GM21367 (cell line): ENCODE measurements around the gene DNAH2.
"Not testable (repeated sequence)": the region's sequence is repeated elsewhere in the genome, so short reads cannot be mapped to it uniquely, and the experiment has no call there.

Experiments
- ATAC-seq: cut with Tn5 transposase; IDR thresholded peaks from one replicate; pipeline ENCODE4 v1.9.1; 2021; ENCODE audit not compliant: unreplicated experiment

Gene DNAH2

DNA sequence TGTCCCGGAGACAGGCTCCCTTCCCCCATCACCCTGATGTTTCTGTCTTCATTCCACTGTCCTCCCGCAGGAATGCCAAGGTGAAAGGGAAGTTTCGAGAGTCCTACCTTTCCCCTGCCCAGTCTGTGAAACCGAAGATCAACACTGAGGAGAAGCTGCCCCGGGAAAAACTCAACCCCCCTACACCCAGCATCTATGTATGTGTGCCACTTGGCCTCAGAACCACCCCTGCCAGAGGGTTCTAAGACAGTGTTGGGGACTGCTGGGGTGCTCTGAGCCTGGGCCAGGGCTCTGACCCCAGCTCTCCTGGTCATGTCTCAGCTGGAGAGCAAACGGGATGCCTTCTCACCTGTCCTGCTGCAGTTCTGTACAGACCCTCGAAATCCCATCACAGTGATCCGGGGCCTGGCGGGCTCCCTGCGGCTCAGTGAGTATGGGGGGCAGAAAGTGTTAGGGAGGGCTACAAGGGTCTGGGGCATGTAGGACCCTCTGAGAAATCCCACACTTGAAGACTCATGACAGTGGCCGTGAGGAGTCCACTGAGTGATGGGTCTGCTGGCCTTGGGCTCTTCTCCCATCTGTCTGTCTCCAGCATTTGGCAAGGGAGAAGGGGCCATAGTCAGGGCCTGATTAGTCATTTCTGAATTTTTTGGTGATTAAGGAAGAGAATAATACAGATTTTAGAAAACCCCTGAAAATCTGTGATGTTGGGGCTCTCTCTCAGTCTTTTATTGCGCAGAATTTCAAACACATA is 132.4 kb downstream of the DNAH2 start:
- ATAC-seq = no peak

DNA sequence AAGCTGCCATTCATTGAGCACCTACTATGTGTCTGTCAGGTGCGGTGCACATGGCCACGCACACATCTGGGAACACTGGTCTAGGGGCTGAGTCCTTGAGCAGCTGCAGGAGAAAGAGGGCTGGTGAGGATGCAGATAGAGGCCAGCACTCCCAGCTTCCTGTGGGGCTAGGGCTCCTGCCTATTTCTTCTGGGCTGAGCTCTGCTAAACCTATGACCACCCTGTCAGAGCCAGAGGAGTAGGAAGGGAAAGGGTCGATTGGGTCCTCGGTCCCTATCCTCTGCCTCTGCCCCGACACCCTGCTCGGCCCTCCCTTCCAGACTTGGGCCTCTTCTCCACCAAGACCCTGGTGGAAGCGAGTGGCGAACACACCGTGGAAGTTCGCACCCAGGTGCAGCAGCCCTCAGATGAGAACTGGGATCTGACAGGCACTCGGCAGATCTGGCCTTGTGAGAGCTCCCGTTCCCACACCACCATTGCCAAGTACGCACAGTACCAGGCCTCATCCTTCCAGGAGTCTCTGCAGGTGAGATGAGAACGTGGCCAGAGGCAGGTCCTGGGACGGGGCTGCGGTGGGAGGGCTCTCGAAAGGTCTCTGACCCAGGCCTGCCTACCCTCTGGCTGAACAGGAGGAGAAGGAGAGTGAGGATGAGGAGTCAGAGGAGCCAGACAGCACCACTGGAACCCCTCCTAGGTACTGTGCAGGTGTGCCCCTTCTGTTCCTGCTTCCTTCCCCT is 133.3 kb downstream of the DNAH2 start:
- no peak for ATAC-seq

DNA sequence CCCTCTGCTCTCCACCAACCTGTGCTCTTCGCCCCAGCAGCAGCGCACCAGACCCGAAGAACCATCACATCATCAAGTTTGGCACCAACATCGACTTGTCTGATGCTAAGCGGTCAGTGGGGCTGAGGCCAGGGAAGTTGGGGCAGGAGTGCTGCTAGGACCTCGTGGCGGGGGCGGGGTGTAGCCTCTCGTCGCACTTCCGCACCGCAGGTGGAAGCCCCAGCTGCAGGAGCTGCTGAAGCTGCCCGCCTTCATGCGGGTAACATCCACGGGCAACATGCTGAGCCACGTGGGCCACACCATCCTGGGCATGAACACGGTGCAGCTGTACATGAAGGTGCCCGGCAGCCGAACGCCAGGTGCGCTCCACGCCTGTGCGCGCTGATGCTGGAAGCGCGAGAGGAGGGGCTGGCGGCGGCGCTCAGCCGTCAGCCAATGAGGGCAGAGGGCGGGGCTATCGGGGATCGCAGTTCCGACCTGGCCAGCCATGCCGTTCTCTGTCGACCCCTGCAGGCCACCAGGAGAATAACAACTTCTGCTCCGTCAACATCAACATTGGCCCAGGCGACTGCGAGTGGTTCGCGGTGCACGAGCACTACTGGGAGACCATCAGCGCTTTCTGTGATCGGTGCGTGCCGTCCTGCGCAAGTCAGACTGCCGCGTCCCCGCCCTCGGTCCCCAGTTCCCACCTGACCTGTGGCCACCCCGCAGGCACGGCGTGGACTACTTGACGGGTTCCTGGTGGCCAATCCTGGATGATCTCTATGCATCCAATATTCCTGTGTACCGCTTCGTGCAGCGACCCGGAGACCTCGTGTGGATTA is 134.1 kb downstream of the DNAH2 start:
- ATAC-seq = peak; percentile 46

DNA sequence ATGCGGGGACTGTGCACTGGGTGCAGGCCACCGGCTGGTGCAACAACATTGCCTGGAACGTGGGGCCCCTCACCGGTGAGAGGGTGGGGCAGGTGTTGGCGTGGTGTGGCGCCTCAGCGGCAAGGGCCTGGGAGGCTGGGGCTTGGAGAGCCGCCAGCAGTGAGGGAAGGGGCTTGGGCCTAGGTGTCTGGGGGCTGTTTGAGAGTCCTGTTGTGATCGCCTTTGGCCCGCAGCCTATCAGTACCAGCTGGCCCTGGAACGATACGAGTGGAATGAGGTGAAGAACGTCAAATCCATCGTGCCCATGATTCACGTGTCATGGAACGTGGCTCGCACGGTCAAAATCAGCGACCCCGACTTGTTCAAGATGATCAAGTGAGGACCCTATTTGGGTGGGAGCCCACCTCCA is 134.7 kb downstream of the DNAH2 start:
- no peak for ATAC-seq

DNA sequence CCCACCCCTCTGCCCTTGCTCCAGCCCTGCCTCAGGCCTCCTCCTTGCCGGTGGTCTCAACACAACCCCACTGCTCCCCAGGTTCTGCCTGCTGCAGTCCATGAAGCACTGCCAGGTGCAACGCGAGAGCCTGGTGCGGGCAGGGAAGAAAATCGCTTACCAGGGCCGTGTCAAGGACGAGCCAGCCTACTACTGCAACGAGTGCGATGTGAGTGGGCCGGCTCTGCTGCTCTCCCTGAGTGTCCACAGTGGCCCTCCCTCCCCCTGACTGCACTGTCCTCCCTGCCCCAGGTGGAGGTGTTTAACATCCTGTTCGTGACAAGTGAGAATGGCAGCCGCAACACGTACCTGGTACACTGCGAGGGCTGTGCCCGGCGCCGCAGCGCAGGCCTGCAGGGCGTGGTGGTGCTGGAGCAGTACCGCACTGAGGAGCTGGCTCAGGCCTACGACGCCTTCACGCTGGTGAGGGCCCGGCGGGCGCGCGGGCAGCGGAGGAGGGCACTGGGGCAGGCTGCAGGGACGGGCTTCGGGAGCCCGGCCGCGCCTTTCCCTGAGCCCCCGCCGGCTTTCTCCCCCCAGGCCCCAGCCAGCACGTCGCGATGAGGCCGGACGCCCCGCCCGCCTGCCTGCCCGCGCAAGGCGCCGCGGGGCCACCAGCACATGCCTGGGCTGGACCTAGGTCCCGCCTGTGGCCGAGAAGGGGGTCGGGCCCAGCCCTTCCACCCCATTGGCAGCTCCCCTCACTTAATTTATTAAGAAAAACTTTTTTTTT is 135.6 kb downstream of the DNAH2 start:
- ATAC-seq = no peak

DNA sequence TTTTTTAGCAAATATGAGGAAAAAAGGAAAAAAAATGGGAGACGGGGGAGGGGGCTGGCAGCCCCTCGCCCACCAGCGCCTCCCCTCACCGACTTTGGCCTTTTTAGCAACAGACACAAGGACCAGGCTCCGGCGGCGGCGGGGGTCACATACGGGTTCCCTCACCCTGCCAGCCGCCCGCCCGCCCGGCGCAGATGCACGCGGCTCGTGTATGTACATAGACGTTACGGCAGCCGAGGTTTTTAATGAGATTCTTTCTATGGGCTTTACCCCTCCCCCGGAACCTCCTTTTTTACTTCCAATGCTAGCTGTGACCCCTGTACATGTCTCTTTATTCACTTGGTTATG is 136.1 kb downstream of the DNAH2 start:
- ATAC-seq = no peak

DNA sequence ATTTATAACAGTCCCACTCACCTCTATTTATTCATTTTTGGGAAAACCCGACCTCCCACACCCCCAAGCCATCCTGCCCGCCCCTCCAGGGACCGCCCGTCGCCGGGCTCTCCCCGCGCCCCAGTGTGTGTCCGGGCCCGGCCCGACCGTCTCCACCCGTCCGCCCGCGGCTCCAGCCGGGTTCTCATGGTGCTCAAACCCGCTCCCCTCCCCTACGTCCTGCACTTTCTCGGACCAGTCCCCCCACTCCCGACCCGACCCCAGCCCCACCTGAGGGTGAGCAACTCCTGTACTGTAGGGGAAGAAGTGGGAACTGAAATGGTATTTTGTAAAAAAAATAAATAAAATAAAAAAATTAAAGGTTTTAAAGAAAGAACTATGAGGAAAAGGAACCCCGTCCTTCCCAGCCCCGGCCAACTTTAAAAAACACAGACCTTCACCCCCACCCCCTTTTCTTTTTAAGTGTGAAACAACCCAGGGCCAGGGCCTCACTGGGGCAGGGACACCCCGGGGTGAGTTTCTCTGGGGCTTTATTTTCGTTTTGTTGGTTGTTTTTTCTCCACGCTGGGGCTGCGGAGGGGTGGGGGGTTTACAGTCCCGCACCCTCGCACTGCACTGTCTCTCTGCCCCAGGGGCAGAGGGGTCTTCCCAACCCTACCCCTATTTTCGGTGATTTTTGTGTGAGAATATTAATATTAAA is 136.7 kb downstream of the DNAH2 start:
- no peak for ATAC-seq

DNA sequence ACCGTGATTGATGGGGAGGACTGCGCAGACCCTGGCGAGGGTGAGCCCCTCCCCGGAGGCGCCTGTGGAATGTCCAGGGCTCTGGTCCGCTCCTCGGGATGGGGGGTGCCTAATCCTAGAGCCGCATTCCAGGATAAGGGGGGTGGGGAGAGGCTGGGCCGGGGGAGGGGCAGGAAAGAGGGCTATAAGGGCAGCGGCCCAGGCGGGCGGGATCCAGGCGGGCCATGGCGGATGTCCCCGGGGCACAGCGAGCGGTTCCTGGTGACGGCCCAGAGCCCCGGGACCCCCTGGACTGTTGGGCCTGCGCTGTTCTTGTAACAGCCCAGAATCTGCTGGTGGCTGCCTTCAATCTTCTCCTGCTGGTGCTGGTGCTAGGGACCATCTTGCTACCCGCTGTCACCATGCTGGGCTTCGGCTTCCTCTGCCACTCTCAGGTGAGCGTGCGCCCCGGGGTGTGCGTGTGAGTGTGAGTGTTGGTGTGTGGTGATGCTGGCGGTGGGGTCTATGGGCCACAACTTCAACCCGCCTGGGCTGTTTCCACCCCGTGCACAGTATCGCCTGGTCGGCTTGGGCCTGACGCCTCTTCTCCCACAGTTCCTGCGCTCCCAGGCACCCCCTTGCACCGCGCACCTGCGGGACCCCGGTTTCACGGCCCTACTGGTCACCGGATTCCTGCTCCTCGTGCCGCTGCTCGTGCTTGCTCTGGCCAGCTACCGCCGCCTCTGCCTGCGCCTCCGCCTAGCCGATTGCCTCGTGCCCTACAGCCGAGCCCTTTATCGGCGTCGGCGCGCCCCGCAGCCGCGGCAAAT is 137.5 kb downstream of the DNAH2 start, which contains the start of gene TMEM88:
TSS of gene TMEM88 (plus strand) at position 216 of the 809 bp plus-strand sequence. CDS start at position 225, 9 bp downstream.
- ATAC-seq = no peak

DNA sequence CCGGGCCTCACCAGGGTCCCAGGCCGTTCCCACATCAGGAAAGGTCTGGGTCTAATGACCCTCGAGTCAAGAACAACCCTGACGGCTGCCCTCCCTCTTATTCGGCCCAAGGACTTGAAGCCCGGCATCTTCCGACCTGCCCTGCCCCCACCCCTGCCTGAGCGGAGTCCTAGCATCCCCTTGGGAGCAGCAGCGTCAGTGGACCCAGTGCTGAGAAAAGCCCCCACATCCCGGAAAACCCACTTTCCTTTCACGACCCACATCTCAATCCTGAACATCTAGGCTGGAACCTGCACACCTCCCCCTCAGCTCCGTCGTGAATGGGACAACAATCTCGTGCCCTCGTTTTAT is 138.1 kb downstream of the DNAH2 start:
- no peak for ATAC-seq

DNA sequence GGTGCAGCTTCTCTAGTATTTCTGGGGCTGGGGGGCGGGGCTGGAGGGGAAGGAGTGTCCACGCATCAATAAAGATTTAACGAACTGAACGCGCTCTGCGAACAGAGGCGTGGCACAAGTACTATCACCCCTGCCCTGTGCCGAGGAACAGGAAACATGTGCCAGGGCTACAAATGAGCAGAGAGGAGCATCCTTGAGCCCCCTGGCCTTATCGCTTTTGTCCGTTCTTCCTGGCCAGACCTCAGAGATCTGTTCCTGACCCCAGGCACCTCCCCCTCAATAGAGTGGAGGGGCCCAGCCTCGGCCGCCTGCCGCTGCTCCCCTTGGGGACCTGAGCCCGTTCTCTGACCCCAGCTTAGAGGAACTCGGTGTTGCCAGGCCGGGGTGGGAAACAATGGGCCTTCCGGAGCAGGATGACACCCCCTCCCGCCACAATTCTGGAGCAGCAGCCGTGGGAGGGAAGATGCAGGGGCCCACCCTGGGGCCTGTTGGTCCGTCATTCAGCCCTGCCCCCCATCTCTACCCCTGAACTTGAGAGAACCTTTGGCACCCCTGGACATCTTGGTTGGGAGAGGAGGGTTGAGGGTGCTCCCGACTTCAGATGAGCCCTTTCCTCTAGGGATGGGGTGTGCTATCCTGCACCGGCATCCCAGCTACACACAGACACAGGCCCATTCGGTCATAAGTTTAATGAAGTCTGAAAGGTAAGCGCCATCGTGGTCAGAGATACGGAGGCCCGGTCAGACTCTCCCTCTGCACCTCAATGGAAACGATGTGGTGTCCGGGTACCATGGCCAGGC is 138.7 kb downstream of the DNAH2 start:
- no peak for ATAC-seq

DNA sequence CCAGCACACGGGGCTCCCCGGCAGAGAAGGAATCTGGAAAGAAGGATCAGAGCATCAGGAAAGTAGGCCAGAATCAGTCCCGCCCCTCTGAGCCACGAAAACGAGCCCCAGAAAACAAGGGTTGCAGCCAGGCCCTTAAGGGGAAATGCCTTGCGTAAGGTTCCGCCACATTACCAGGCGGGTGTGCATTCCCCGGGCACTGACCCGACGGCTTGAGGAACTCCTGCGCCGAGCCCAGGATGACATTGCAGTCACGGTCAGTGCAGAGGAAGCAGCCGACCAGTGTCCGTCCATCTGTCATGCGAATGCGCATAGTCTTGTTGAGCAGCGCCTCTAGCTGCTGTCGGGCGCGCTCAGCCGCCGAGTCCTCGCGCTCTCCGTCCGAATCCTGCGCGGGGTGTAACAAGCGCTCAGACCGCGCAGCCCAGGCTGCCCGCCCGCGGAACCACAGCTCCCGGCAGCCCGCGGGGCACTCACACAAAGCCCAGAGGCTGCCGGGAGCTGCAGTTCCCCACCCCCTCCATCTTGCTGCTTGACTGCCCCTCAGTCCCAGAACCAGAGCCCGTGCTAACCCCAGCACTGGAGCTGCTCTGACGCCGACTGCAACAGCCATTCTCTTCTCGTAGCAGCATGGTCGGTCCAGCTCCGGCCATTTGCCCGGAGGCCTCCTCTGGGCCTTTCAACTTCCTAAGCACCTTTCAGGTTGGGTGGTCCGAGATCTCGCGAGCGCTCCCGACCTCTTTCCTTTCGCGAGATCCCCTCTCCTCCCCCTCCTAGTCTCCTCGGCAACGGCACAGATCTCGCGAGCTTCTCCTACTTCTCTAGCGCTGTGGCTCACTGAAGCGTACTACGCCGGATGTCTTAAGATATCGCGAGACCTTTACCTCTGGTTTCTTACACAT is 139.5 kb downstream of the DNAH2 start, which contains the start of gene NAA38:
TSS of gene NAA38 (minus strand) at position 749 of the 902 bp plus-strand sequence. CDS start at position 653, 96 bp downstream.
- ATAC-seq = peak; percentile 56

DNA sequence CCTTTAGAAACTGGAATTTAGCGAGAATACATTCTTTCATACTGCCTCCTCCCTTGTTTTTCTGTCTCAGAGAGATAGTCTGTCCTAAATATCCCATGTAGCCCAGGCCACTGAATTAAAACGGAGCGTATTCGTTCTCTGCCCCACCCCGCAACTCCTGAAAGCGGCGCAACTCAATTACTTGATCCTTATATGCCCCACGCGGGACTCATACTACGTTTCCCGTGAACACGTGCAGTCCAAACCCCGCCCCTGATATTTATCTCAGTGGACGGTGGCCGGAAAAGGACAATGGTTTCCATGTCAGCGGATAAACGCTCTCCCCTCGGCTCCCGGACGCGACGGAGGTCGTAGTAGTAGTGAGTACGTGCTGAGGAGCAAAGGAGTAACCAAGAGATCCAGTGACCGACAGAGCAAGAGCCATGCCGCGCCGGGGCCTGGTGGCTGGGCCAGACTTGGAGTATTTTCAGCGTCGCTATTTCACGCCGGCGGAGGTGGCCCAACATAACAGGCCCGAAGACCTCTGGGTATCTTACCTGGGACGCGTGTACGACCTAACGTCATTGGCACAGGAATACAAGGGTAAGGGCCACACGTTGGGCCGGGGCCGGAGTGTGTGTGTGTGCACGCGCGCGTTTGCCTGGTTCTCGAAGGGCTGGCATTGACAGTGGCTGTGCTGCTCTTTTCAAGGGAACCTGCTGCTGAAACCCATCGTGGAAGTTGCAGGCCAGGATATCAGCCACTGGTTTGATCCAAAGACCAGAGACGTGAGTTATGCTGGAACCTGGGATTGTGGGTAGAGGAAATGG is 140.4 kb downstream of the DNAH2 start, which contains the start of gene CYB5D1:
TSS of gene CYB5D1 (plus strand) at position 291 of the 809 bp plus-strand sequence. CDS start at position 423, 132 bp downstream.
- ATAC-seq = peak; percentile 34

DNA sequence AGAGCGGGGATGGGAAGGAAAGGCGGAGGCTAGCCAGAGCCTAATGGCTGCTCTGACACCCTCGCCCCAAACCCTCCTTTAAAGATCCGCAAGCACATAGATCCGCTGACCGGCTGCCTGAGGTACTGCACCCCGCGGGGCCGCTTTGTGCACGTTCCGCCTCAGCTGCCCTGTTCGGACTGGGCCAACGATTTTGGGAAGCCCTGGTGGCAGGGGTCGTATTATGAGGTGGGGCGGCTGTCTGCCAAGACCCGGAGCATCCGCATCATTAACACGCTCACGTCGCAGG is 140.9 kb downstream of the DNAH2 start:
- ATAC-seq = no peak

DNA sequence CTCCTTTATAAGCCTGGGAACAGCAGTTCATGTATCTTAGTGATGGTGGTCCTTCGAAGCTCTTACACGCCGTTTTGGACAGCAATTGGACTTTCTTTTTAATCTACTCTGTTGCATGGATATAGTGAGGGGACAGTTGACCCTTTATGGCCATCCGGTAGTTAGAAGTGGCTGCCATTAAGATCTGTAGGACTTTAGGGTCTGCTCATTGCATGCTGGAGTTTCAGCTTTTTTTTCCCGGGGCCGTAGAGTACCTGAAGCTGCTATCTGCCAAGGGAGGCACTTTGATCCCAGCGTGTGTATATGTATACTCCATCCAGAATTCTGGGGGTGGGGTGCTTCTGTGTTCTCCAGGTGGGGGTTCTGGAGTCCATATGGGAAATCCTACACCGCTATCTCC is 141.5 kb downstream of the DNAH2 start:
- ATAC-seq = no peak

DNA sequence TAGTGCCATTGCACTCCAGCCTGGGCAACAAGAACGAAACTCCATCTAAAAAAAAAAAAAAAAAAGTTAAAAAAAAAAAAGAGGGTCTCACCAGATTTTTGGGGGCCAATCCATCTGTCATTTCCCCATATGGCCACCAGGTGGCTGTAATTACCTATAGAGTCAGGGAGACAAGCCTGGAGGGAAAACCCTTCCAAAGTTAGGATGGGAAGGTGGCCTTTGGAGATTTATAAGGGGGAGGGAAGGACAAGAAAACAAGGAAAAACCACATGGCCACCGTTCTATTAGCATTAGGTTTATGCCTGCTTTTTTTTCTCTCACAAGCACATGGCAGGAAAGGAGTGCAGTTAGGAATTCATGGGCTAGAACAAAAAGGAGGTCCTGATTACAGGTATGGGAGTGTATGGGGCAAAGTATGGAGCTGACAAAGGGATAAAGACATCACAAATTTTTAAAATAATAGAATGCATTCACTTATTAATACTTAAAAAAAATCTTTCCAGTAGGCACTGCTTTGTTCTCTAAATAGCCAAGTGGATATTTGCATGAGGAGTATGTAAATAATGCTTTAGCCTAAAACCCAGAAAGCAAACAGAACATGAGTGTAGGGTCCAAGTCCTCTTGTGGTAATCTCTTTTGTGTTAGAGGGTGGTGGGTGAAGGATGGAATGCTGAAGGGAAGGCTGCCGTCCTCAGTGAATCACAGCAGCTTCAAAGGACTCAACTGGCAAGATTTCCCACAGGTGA is 145.3 kb downstream of the DNAH2 start:
- ATAC-seq = no peak

DNA sequence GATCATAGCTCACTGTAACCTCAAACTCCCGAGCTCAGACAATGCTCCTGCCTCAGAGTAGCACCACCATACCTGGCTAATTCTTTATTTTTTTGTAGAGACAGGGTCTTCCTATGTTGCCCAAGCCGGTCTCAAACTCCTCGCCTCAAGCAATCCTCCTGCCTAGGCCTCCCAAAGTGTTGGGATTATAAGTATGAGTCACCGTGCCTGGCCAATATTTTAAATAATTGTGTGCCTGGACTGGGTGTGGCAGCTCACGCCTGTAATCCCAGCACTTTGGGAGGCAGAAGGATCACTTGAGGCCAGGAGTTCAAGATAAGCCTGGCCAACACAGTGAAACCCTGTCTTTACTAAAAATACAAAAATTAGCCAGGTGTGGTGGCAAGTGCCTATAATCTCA is 146.8 kb downstream of the DNAH2 start:
- not testable (repeated sequence) for ATAC-seq
